GM10248 (cell line): Measurements from ENCODE around the gene AUTS2.

Experiments
- CTCF ChIA-PET: fragments of 300-600 bp; sonication (Branson Sonifier 250); formaldehyde crosslinking; extraction: SDS; loops from one replicate; lab custom pipeline; 2021; ENCODE audit warnings: antibody characterized with exemption; lab: Yijun Ruan, JAX
- POLR2A ChIA-PET: fragments of 350-650 bp; sonication (Branson Sonifier 250); formaldehyde crosslinking; extraction: SDS; loops from one replicate; lab custom pipeline; 2020; ENCODE audit warnings: antibody characterized with exemption; lab: Yijun Ruan, JAX
- DNase-seq: peaks from one replicate; pipeline ENCODE4 v3.0.0; 2012; ENCODE audit errors: extremely low spot score
- TF ChIP-seq, protein P1 (sequence below): IDR thresholded peaks from 2 replicates; pipeline ENCODE4 v1.5.1; 2012; ENCODE audit warnings: mild to moderate bottlenecking, low read depth; ENCODE audit errors: extremely low read depth, missing control alignments, control extremely low read depth

AUTS2 gene

DNA sequence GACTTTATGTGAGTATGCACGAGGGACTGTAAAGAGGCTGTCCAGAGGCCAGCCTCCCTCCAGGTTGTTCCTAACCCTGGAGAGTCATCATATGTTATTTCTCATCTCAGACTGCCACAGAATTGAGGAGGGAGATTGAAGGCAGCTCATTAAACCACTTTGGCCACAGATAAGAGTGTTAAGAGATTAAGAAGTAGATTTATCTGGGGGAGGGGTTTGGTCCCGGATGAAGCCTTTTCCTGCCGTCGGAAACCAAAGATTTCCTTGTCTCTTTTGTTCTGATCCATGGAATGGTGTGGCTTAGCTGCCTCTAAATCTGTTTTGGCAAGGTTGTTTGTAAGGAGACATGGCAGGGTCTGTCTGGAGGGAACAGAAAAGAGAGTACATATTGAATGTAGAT, 338.8 kb downstream of the AUTS2 start:
- CTCF ChIA-PET = interaction anchor here (0.8 kb wide), 1 partner anchor 12 kb away, joined by 3 read pairs; no protein-coding TSS in a partner anchor
- TF ChIP-seq, protein P1, sequence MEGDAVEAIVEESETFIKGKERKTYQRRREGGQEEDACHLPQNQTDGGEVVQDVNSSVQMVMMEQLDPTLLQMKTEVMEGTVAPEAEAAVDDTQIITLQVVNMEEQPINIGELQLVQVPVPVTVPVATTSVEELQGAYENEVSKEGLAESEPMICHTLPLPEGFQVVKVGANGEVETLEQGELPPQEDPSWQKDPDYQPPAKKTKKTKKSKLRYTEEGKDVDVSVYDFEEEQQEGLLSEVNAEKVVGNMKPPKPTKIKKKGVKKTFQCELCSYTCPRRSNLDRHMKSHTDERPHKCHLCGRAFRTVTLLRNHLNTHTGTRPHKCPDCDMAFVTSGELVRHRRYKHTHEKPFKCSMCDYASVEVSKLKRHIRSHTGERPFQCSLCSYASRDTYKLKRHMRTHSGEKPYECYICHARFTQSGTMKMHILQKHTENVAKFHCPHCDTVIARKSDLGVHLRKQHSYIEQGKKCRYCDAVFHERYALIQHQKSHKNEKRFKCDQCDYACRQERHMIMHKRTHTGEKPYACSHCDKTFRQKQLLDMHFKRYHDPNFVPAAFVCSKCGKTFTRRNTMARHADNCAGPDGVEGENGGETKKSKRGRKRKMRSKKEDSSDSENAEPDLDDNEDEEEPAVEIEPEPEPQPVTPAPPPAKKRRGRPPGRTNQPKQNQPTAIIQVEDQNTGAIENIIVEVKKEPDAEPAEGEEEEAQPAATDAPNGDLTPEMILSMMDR = no peak
- POLR2A ChIA-PET = no interaction called here
- DNase-seq = no peak

DNA sequence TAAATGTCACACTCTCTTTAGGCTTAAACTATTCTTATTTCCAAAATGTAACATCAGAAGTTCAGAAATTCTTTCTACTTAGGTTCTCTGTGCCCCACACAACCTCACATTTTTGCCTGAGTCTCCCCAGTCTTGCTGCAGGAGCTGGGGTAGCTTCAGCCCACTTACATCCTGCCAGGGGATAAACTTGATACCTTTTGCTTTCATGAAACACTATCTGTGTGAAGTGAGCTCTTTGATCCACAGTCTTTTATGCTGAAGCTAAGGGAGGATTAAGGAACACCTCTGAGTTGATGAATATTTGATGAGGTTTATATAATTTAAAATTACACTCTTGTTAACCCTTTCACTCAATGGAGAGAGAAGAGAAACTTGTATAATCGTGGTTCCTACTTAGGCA, 341.0 kb downstream of the AUTS2 start:
- ChIA-PET CTCF (no interaction called here), POLR2A (no interaction called here)
- TF ChIP-seq, protein P1 = no peak
- no peak for DNase-seq

DNA sequence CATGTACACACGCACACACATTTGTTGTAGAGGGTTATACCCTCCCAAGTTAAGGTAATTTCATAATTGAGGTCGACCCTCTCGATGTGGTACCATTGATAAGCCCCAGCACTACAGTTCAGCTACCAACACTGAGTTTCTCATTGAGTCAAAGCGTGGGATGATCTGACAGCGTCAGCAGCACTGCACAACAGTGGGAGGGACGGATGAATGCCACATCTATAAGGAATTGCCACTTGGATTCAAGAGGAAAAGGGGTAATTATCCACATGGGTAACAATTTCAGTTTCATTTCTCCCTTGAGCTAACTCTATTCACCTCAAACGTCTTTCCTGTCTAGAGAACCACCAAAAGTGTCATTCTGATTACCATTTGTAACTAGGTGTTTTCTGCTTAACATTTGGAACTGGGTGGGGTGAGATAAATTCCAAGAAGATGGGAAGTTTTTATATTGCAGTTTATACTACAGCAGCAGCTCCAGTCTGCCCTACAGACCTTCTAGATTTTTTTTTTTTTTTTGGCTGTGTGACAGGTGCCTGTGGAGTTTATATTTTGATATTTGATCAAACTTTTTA, 342.9 kb downstream of the AUTS2 start:
- CTCF ChIA-PET = interaction anchor here (0.6 to 1.4 kb wide), 4 partner anchors 9 to 118 kb away, joined by 3 to 6 read pairs (median 4); no protein-coding TSS in a partner anchor
- POLR2A ChIA-PET = interaction anchor here (0.6 to 0.7 kb wide), 2 partner anchors 357 to 372 kb away, joined by 3 to 4 read pairs; no protein-coding TSS in a partner anchor

GRCh38 chr7:69942573-69942972, 344.3 kb downstream of the AUTS2 start:
- ChIA-PET POLR2A (no interaction called here), CTCF (interaction anchor here (1.0 to 1.2 kb wide), 2 partner anchors 11 kb away, joined by 3 read pairs; no protein-coding TSS in a partner anchor)

More for the DNA sequence above, 342.9 kb downstream of the AUTS2 start:
- DNase-seq = no peak
- TF ChIP-seq, protein P1 = no peak

GRCh38 chr7:69946901-69947300, 348.6 kb downstream of the AUTS2 start:
- TF ChIP-seq, protein P1 = no peak
- no peak for DNase-seq
- ChIA-PET CTCF (interaction anchor here (1.1 kb wide), 1 partner anchor 13 kb away, joined by 3 read pairs; no protein-coding TSS in a partner anchor), POLR2A (no interaction called here)

More at GRCh38 chr7:69942573-69942972, 344.3 kb downstream of the AUTS2 start:
- DNase-seq = no peak
- TF ChIP-seq, protein P1 = no peak

DNA sequence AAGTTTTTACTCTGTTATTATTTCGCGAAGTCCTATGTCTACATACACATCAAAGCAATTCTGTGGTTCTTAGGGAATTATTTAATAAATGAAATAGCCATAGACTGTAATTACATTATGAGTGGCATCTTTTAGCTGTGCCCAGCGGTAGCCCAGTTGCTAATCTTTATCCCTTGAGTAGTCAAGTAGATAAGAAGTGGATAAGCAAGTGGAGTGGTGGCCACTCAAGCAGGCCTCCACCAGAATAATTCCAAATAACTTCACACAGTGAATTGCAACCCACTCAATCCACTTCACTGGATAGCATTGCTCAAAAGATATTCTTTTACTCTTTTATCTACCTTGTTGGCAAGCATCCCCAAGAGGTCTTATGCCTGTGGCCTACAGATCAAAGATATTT, 349.7 kb downstream of the AUTS2 start:
- ChIA-PET CTCF (interaction anchor here (1.1 kb wide), 1 partner anchor 14 kb away, joined by 3 read pairs; no protein-coding TSS in a partner anchor), POLR2A (no interaction called here)
- TF ChIP-seq, protein P1 = no peak
- no peak for DNase-seq
